ENCODE data around the gene CD55. TPM values are rescaled to one million over a fixed set of nuclear protein-coding genes. Genes with fewer than 3 reads are reported as not detected.

Gene CD55
- total and polyA plus RNA-seq, 12 donors, result 76.1 to 600 (median 244) TPM

GRCh38 chr1:207331354-207332313, 10.2 kb downstream of the CD55 start:
- Histone ChIP-seq H3K9me3 (replicated peaks in 1 of 3) (peaks cover 0 to 4% (median 0%) of the 10 kb centered on the region in 3 donors), H3K36me3 (replicated peaks in 1 of 2) (peaks cover 0 to 48% of the 10 kb centered on the region in 2 donors), H3K27ac (no peak overlapping the region), H3K4me1 (replicated peaks in 1 of 2) (peaks cover 0 to 4% of the 10 kb centered on the region in 2 donors), H3K27me3 (no peaks in the 10 kb centered on the region), H3K4me3 (no peak overlapping the region)
- no peak for DNase-seq
- TF ChIP-seq, protein P1, sequence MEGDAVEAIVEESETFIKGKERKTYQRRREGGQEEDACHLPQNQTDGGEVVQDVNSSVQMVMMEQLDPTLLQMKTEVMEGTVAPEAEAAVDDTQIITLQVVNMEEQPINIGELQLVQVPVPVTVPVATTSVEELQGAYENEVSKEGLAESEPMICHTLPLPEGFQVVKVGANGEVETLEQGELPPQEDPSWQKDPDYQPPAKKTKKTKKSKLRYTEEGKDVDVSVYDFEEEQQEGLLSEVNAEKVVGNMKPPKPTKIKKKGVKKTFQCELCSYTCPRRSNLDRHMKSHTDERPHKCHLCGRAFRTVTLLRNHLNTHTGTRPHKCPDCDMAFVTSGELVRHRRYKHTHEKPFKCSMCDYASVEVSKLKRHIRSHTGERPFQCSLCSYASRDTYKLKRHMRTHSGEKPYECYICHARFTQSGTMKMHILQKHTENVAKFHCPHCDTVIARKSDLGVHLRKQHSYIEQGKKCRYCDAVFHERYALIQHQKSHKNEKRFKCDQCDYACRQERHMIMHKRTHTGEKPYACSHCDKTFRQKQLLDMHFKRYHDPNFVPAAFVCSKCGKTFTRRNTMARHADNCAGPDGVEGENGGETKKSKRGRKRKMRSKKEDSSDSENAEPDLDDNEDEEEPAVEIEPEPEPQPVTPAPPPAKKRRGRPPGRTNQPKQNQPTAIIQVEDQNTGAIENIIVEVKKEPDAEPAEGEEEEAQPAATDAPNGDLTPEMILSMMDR (IDR thresholded peaks at IDR 0.05), result no peak
- no peak for TF ChIP-seq POLR2A (IDR thresholded peaks at IDR 0.05)
- WGBS, 4 donors, result 64 to 86% (median 77%) methylated on average over 4 of the region's 4 CpGs
- intact Hi-C loops (cut with DNase I), result no loop called here

GRCh38 chr1:207333009-207333600, 11.6 kb downstream of the CD55 start:
- intact Hi-C loops (cut with DNase I), result no loop called here
- Histone ChIP-seq H3K4me3 (no peak overlapping the region), H3K27me3 (no peaks in the 10 kb centered on the region), H3K27ac (no peak overlapping the region), H3K4me1 (replicated peaks in 1 of 2) (peaks cover 0 to 4% of the 10 kb centered on the region in 2 donors), H3K36me3 (replicated peaks in 1 of 2) (peaks cover 0 to 45% of the 10 kb centered on the region in 2 donors), H3K9me3 (replicated peaks in 1 of 3) (peaks cover 0 to 4% (median 0%) of the 10 kb centered on the region in 3 donors)
- DNase-seq, result no peak
- 62 to 100% (median 81%) methylated on average over 3 of the region's 3 CpGs for WGBS, 4 donors
- no peak for TF ChIP-seq POLR2A (IDR thresholded peaks at IDR 0.05)

DNA sequence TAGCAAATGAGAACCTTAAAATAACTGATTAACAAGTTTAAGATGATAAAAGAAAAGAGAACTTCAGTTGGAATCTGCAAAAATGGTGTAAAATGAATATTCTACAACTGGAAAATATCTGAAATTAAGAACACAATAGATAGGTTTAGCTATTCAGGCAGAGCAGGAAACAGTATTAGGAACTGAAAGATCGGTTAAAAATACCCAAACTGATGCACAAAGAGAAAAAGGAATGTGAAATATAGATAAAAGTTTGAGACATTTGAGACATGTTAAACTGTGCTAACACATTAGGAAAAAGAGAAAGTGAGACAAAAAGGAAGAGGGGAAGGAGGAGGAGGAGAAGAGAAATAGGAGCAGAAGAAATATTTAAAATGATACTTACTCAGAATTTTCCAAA, 12.1 kb downstream of the CD55 start:
- 78 to 90% (median 87%) methylated on average over 1 of the region's 1 CpG for WGBS, 4 donors

DNA sequence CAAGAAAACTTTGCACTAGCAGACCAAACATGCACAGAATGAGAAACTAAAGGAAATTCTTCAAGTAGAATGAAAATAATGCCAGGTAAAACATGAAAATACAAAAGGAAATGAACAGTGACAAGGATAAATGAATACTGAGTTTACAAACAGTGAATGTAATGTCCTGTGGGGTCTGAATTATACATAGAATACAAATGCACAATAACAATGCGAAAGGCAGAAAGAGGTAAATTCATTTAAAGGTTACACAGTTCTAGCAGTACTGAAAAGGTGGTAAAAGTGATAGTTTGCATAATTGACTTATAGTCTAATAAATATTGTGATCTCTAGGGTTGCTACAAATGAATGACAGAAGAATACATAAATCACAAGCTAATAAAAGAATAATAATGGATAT, 12.9 kb downstream of the CD55 start:
- no peak for DNase-seq
- Histone ChIP-seq H3K4me1 (replicated peaks in 1 of 2) (peaks cover 0 to 4% of the 10 kb centered on the region in 2 donors), H3K4me3 (no peak overlapping the region), H3K36me3 (replicated peaks in 1 of 2) (peaks cover 0 to 39% of the 10 kb centered on the region in 2 donors), H3K27me3 (no peaks in the 10 kb centered on the region), H3K9me3 (replicated peaks in 1 of 3) (peaks cover 0 to 4% (median 0%) of the 10 kb centered on the region in 3 donors), H3K27ac (no peak overlapping the region)
- WGBS, 4 donors, result 97 to 100% (median 98%) methylated on average over 1 of the region's 1 CpG
- intact Hi-C loops (cut with DNase I), result no loop called here
- no peak for TF ChIP-seq POLR2A (IDR thresholded peaks at IDR 0.05)
- TF ChIP-seq, protein P1 (IDR thresholded peaks at IDR 0.05), result no peak

More for the DNA sequence above, 12.1 kb downstream of the CD55 start:
- peaks cover 0 to 4% of the 10 kb centered on the region in 2 donors for H3K4me1 ChIP-seq (replicated peaks in 1 of 2)
- peaks cover 0 to 40% of the 10 kb centered on the region in 2 donors for H3K36me3 ChIP-seq (replicated peaks in 1 of 2)
- no peak overlapping the region for H3K4me3 ChIP-seq
- H3K27ac ChIP-seq, result no peak overlapping the region
- no peaks in the 10 kb centered on the region for H3K27me3 ChIP-seq
- intact Hi-C loops (cut with DNase I), result no loop called here
- no peak for DNase-seq
- no peak for TF ChIP-seq POLR2A (IDR thresholded peaks at IDR 0.05)
- TF ChIP-seq, protein P1 (IDR thresholded peaks at IDR 0.05), result no peak
- H3K9me3 ChIP-seq (replicated peaks in 1 of 3), result peaks cover 0 to 4% (median 0%) of the 10 kb centered on the region in 3 donors

Measured in adrenal gland (tissue), 12 donors.